GM21526 (cell line): ENCODE measurements around the gene CAPN9.
"Not testable (repeated sequence)": the region's sequence is repeated elsewhere in the genome, so short reads cannot be mapped to it uniquely, and the experiment has no call there.

Experiments
- ATAC-seq: cut with Tn5 transposase; IDR thresholded peaks from one replicate; pipeline ENCODE4 v1.9.1; 2021; ENCODE audit warnings: moderate library complexity; ENCODE audit not compliant: unreplicated experiment, low FRiP score

CAPN9 gene, protein sequence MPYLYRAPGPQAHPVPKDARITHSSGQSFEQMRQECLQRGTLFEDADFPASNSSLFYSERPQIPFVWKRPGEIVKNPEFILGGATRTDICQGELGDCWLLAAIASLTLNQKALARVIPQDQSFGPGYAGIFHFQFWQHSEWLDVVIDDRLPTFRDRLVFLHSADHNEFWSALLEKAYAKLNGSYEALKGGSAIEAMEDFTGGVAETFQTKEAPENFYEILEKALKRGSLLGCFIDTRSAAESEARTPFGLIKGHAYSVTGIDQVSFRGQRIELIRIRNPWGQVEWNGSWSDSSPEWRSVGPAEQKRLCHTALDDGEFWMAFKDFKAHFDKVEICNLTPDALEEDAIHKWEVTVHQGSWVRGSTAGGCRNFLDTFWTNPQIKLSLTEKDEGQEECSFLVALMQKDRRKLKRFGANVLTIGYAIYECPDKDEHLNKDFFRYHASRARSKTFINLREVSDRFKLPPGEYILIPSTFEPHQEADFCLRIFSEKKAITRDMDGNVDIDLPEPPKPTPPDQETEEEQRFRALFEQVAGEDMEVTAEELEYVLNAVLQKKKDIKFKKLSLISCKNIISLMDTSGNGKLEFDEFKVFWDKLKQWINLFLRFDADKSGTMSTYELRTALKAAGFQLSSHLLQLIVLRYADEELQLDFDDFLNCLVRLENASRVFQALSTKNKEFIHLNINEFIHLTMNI

DNA sequence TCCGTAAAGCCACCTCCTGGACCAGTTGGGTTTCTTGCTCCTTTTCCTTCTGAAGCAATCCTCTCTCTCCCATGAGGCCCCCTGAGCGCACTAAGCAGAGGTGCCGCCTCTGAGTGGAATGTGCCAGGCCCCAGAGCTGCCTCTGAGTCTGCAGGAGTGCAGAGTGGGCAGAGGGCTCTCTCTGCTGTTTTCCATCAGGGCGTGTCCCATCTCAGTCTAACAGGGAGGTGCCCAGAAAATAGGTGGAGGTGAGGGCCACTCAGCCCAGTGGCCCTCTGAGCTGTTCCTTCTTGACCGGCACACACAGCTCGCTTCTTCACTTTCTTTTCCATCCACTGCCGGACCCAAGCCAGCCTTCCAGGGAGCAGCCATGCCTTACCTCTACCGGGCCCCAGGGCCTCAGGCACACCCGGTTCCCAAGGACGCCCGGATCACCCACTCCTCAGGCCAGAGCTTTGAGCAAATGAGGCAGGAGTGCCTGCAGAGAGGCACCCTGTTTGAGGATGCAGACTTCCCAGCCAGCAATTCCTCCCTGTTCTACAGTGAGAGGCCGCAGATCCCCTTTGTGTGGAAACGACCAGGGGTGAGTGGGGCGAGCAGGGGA, at the start of gene CAPN9:
Gene CAPN9, plus strand, starts transcription at position 262 of the 604 bp plus-strand sequence. Its CDS starts 109 bp downstream, at position 371.
- no peak for ATAC-seq

DNA sequence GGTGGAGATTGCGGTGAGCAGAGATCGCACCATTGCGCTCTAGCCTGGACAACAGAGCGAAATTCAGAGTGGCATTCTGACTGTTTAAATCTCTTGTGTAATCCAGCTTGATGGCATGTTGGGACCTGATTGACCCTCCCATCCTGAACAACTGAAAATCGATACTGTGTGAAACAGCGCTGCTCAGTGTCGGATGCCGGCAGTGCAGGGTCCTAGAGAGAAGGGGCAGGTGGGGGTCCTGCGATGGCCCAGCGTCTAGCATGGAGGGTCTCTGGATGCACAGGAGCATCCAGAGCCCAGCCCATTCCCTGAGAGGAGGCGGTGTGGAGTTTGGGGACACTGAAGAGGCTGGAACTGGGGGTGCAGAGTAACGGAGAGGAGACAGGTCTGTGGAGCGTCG, 49.1 kb upstream of the CAPN9 start:
- ATAC-seq: no peak

DNA sequence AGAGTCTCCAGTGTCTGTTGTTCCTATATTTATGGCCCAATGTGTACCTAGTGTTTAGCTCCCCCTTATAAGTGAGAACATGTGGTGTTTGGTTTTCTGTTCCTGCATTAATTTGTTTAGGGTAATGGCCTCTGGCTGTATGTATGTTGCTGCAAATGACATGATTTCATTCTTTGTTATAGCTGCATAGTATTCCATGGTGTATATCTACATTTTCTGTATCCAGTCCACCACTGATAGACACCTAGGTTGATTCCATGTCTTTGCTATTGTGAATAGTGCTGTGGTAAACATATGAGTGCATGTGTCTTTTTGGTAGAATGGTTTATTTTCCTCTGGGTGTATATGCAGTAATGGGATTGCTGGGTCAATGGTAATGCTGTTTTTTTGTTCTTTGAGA, 48.2 kb upstream of the CAPN9 start:
- not testable (repeated sequence) for ATAC-seq

- ATAC-seq: no peak
Measured at GRCh38 chr1:230699716-230700115, 47.5 kb upstream of the CAPN9 start.

DNA sequence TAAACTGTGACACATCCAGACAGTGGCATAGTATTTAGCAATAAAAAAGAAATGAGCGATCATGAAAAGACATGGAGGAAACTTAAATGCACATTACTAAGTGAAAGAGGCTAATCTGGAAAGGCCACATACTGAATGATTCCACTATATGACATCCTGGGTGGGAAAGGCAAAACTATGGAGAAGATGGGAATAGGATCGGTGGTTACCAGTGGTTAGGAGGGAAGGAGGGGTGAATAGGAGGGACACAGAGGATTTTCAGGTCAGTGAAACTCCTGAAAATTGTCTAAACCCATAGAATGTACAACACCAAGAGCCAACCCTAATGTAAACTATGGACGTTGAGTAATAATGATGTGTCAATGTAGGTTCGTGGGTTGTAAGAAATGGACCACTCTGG, 47.1 kb upstream of the CAPN9 start:
- no peak for ATAC-seq

- ATAC-seq: no peak
Measured at GRCh38 chr1:230701434-230701833, 45.8 kb upstream of the CAPN9 start.

GRCh38 chr1:230701895-230702768, 45.1 kb upstream of the CAPN9 start:
- ATAC-seq: no peak

GRCh38 chr1:230702934-230703678, 44.1 kb upstream of the CAPN9 start:
- ATAC-seq: no peak

GRCh38 chr1:230703679-230704385, 43.4 kb upstream of the CAPN9 start:
- ATAC-seq: no peak

- ATAC-seq: no peak
Measured at GRCh38 chr1:230704830-230705229, 42.4 kb upstream of the CAPN9 start.

GRCh38 chr1:230705289-230706019, 41.7 kb upstream of the CAPN9 start:
- no peak for ATAC-seq

DNA sequence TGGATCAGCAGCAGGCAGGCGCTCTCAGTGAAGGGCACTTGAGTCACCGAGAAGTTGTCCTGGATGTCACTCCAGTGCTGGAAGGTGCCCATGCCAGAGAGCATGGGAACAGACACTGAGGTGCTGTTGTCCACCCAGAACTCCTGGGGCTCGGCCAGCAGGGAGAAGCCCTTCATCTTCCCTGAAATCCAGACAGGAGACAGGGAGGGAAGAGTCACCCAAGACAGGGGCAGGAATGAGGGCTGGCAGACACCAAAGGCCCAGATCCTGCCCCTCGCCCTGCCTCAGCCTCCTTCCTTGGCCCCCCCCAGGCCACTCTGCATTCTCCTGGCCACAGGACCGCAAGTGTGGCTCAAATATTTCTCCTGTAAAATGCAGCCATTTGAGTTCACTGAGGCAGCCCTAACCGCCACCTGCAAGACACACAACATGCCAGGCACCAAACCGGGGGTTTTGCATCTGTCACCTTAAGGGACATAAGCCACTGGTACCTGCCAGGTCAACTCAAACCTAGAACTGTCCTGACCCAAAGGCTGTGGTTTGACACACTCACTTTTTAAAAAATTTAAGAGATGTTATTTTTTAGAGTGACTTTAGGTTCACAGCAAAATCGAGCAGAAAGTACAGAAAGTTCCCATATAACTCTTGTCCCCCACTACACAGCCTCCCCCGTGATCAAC, 41.0 kb upstream of the CAPN9 start:
- no peak for ATAC-seq

DNA sequence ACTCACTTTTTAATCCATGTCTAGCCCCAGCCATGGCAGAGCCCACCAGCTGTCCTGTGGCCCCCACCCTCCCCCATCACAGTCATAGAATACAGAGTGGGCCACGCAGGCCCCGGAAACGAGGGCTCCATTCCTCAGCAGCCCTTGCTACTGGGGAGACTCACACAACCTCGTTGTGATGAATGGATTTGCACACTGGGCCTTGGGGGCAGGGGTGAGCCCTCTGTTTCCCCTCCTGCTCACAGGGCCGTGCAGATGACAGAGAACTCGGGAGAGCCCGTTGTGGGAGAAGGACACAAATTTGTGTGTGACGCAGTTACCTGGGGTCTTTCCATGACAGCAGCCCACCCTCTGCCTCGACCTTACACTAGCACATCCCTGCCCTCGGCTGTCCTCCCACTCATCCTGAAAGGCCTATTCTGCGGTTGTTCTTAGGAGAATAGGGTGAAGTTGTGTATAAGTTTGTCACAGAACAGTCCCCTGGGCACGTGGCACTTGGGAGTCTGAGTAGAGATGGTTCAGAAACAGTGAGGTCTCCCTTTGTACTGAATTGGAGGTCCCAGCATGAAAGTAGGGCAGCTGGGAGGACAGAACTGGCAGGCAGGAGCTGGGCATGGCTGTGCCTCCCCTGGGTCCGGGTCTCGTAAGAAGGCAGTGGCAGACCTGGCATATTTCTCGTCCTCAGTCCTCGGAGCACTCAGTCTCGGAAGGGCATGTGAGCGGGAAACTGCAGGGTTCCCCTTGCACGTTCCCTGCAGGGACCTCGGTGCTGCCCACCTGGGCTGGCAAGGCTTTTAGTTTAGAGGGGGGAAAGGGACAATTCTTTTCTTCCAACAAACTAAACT, 40.1 kb upstream of the CAPN9 start:
- ATAC-seq: no peak

GRCh38 chr1:230707732-230708630, 39.2 kb upstream of the CAPN9 start:
- ATAC-seq: no peak

GRCh38 chr1:230708631-230709580, 38.3 kb upstream of the CAPN9 start:
- ATAC-seq: no peak
